ENCODE measurements around the gene HOXC6. TPM values are rescaled to one million over a fixed set of nuclear protein-coding genes. Genes with fewer than 3 reads are reported as not detected.

The HOXC6 gene
- total RNA-seq, 1 donor from 2014 or later, result not detected

DNA sequence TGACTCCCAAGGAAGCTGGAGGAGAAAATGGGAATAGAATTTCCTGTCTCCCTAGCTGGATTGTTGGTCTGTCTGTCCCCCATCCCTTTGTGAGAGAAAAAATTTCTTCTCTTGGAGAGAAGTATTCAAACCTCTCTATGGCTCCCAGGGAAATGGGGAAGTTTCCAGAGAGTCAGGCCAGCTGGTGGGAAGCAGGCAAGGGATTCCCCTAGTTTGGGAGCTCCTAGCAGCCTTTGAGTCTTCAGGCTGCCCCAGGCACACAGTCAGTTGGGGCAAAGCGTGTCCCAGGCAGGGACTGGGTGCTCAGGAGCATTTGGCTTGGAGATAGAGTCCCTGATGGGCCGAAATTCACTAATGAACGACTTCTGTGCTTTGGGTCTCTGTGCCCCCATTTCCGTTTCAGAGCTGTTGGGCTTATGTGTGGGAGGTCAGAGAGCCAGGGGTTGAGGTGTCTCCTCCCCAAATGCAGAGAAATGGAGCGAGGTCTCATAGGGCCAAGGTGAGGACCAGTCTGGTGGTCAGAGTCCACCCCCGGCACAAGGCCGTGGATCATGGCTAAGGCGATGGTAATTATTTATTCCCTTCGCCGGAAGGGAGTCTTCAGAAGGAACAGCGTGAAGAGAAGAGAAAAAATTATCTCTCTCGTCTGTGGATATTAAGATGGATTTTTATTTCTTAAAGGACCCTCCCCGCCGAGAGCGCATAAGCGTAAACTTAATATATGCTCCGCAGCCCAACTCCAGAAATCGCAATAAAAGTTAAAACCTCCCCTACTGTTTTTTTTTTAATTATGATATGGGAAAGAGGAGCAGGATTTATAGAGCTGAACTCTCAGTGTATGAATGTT, 34.9 kb upstream of the HOXC6 start:
- DNase-seq, result no peak
- H3K4me1 ChIP-seq, result peaks cover 31% of the 10 kb centered on the region
- no peaks in the 10 kb centered on the region for H3K36me3 ChIP-seq
- no peaks in the 10 kb centered on the region for H3K9me3 ChIP-seq (replicated peaks)
- TF ChIP-seq CTCF (IDR thresholded peaks at IDR 0.05; ENCODE audit: borderline replicate concordance), result no peak
- no peak overlapping the region for H3K27ac ChIP-seq (replicated peaks)
- no peak overlapping the region for H3K4me3 ChIP-seq
- peaks cover 100% of the 10 kb centered on the region for H3K27me3 ChIP-seq (ENCODE audit: low read depth)
- intact Hi-C loops (cut with micrococcal nuclease), result no loop called here

GRCh38 chr12:53994009-53994263, 34.3 kb upstream of the HOXC6 start:
- intact Hi-C loops (cut with micrococcal nuclease), result no loop called here
- Histone ChIP-seq H3K36me3 (no peaks in the 10 kb centered on the region), H3K27ac (replicated peaks) (no peak overlapping the region), H3K4me1 (peaks cover 30% of the 10 kb centered on the region), H3K27me3 (ENCODE audit: low read depth) (peaks cover 100% of the 10 kb centered on the region), H3K9me3 (replicated peaks) (no peaks in the 10 kb centered on the region), H3K4me3 (peak overlapping the region; percentile 66)
- TF ChIP-seq CTCF (IDR thresholded peaks at IDR 0.05; ENCODE audit: borderline replicate concordance), result no peak
- DNase-seq, result no peak

DNA sequence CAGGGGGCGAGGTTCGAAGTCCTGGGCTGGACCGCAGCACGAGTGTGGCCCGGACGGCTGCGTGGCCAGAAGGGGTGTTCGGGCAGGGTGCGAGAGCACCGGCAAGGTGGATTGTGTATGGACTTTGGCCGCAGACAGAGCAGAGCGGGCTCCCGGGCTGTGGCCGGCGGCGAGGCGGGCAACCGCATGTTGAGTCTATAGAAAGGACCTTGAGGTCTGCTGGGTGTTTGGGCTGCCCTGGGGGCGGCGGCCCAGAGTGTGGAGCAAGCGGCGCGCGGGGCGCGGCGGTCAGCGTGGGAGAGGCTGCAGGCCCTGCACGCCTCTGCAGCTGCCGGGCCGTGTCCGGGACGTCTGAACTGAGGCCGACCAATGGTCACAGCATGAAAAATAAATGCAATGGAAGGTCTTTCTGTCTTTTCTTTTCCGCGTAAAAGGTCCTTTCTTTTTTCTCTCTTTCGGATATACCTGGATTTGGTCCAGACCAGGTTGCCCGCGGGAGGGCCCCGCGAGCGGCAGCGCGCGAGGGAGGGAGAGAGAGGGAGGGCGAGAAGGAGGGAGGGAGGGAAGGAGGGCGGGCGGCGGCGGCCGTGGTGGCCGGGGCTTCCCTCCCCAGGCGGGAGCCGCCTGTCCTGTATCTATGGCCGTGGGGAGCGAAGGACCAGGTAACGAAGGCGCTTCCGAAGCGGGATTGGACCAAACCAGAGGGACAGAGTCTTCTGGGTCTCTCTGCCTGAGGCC, 33.8 kb upstream of the HOXC6 start:
- Histone ChIP-seq H3K4me1 (peaks cover 25% of the 10 kb centered on the region), H3K4me3 (peak overlapping the region; percentile 66), H3K27me3 (ENCODE audit: low read depth) (peaks cover 100% of the 10 kb centered on the region), H3K36me3 (no peaks in the 10 kb centered on the region), H3K27ac (replicated peaks) (no peak overlapping the region), H3K9me3 (replicated peaks) (no peaks in the 10 kb centered on the region)
- intact Hi-C loops (cut with micrococcal nuclease), result no loop called here
- DNase-seq, result no peak
- no peak for TF ChIP-seq CTCF (IDR thresholded peaks at IDR 0.05; ENCODE audit: borderline replicate concordance)

DNA sequence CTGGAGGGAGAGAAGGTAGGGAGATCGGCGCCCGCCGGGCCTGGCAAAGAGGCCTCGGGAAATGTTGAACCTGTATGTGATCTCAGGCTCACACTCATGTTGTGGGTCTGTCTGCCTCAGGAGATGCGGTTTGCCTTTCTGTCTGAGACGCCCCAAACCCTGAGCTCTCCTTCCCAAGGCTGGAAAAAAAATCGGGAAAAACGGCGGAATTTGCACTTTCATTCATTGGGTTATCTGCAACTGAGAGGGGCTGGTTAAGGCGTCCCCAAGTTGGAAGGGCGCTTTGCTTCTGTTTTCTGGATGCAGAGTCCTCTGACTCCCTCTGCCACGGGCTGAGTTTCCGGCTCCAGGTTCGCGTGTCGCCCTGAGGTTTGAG, 33.2 kb upstream of the HOXC6 start:
- H3K27me3 ChIP-seq (ENCODE audit: low read depth), result peaks cover 100% of the 10 kb centered on the region
- no peak for TF ChIP-seq CTCF (IDR thresholded peaks at IDR 0.05; ENCODE audit: borderline replicate concordance)
- intact Hi-C loops (cut with micrococcal nuclease), result no loop called here

DNA sequence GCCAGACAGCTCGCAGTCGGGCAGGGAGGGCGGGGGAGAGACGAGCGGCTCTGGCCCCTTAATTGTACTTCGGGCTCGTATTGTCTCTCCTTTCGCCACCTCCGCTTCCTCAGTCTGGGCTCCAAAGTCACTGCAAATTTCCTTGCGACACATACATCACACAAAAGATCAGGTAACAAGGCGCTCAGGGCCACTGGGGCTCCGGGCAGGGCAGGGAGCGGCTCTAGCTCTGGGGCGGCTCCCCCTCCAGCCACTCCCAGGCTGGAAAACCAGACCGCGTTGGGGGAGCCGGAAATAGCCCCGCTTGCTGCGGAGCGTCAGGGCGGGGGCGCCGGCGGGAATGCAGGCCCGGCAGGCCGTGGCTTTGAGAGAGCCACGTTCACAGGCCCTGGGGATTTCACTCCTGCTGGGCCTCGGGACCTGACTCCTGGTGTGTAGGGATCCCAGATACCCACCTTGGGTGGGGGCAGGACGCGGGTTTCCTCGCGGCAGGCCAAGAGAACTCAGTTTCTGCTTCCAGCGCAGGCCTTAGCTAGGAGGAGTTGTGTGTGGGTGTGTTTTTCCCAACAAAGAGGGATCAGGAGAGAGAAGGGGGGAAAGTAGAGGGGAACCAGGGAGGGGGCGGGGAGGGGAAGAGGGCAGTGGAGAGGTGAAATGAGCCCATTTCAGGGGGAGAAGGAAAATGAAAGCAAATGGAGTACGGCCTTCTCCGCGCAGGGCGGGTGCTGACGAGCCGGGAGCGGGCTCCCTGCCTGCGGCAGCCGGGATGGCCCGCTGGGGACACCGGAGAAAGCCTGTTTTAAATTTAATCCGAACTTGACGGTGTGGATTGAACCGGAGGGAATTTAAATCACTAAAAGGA, 32.6 kb upstream of the HOXC6 start:
- peaks cover 100% of the 10 kb centered on the region for H3K27me3 ChIP-seq (ENCODE audit: low read depth)
- peaks cover 35% of the 10 kb centered on the region for H3K4me1 ChIP-seq
- DNase-seq, result no peak
- no peaks in the 10 kb centered on the region for H3K9me3 ChIP-seq (replicated peaks)
- no peak overlapping the region for H3K27ac ChIP-seq (replicated peaks)
- peak overlapping the region; percentile 66 for H3K4me3 ChIP-seq
- intact Hi-C loops (cut with micrococcal nuclease), result no loop called here
- H3K36me3 ChIP-seq, result no peaks in the 10 kb centered on the region
- no peak for TF ChIP-seq CTCF (IDR thresholded peaks at IDR 0.05; ENCODE audit: borderline replicate concordance)

More for the DNA sequence above, 33.2 kb upstream of the HOXC6 start:
- no peak for DNase-seq
- Histone ChIP-seq H3K27ac (replicated peaks) (no peak overlapping the region), H3K4me1 (peaks cover 29% of the 10 kb centered on the region), H3K36me3 (no peaks in the 10 kb centered on the region), H3K9me3 (replicated peaks) (no peaks in the 10 kb centered on the region), H3K4me3 (peak overlapping the region; percentile 66)

Data from left ventricle myocardium inferior (tissue), 1 donor.